SIG-M5 (cell line): ENCODE data around the gene TCF25.
A peak's percentile ranks its signal among the peaks of the same experiment; 100 is the strongest.
"Not testable (repeated sequence)": the region's sequence is repeated elsewhere in the genome, so short reads cannot be mapped to it uniquely, and the experiment has no call there.

ENCODE experiments used
- DNase-seq: peaks from one replicate; lab custom pipeline; 2025; lab: John Stamatoyannopoulos, UW

Gene TCF25

GRCh38 chr16:89845417-89845816, 28.0 kb upstream of the TCF25 start:
- DNase-seq = no peak

- no peak for DNase-seq
Observed at GRCh38 chr16:89847051-89847939, 26.1 kb upstream of the TCF25 start.

GRCh38 chr16:89847940-89848297, 25.5 kb upstream of the TCF25 start:
- DNase-seq = no peak

GRCh38 chr16:89848974-89849373, 24.4 kb upstream of the TCF25 start:
- no peak for DNase-seq

GRCh38 chr16:89853306-89853993, 19.9 kb upstream of the TCF25 start:
- no peak for DNase-seq

GRCh38 chr16:89855301-89855945, 18.0 kb upstream of the TCF25 start:
- no peak for DNase-seq

GRCh38 chr16:89855986-89856385, 17.4 kb upstream of the TCF25 start:
- DNase-seq = no peak

GRCh38 chr16:89858973-89859614, 14.3 kb upstream of the TCF25 start:
- no peak for DNase-seq

GRCh38 chr16:89859615-89860007, 13.8 kb upstream of the TCF25 start:
- no peak for DNase-seq

GRCh38 chr16:89860747-89861304, 12.6 kb upstream of the TCF25 start:
- DNase-seq = no peak

GRCh38 chr16:89861648-89862047, 11.7 kb upstream of the TCF25 start:
- no peak for DNase-seq

GRCh38 chr16:89862732-89863131, 10.7 kb upstream of the TCF25 start:
- DNase-seq = no peak

- no peak for DNase-seq
Observed at GRCh38 chr16:89863741-89864526, 9.5 kb upstream of the TCF25 start.

- DNase-seq = no peak
Observed at GRCh38 chr16:89864527-89864820, 8.9 kb upstream of the TCF25 start.

- DNase-seq = no peak
Observed at GRCh38 chr16:89867918-89868317, 5.5 kb upstream of the TCF25 start.

- DNase-seq = no peak
Observed at GRCh38 chr16:89869911-89870310, 3.5 kb upstream of the TCF25 start.

- no peak for DNase-seq
Observed at GRCh38 chr16:89870440-89870839, 3.0 kb upstream of the TCF25 start.

- no peak for DNase-seq
Observed at GRCh38 chr16:89871895-89872294, 1.5 kb upstream of the TCF25 start.

GRCh38 chr16:89873972-89874689, 739 bp downstream of the TCF25 start:
- peak; percentile 43 for DNase-seq

GRCh38 chr16:89879123-89879522, 5.7 kb downstream of the TCF25 start:
- DNase-seq = not testable (repeated sequence)
